HG03135 (cell line): ENCODE data around the gene SLC38A9.
A peak's percentile ranks its signal among the peaks of the same experiment; 100 is the strongest.
"Not testable (repeated sequence)": the region's sequence is repeated elsewhere in the genome, so short reads cannot be mapped to it uniquely, and the experiment has no call there.

ENCODE experiments used
- ATAC-seq: cut with Tn5 transposase; IDR thresholded peaks from one replicate; pipeline ENCODE4 v1.9.1; 2021; ENCODE audit warnings: mild to moderate bottlenecking, moderate library complexity; ENCODE audit not compliant: unreplicated experiment

Gene SLC38A9

DNA sequence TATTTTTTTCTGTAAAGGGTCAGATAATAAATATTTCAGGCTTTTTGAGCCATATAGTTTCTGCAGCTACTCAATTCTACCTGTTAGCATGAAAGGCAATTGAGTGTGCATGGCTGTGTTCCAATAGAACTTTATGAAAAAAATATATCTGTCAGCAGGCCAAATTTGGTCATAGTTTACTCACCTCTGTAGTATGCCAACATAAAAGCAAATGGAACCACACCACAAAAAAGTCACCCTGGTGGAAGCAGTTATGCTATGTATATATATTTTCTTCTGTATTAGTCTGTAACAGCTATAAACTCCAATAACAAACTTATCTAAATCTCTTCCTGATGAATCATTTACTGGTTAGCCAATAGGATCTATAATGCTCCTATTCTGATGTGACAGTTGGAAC, 3.4 kb downstream of the SLC38A9 start:
- no peak for ATAC-seq

DNA sequence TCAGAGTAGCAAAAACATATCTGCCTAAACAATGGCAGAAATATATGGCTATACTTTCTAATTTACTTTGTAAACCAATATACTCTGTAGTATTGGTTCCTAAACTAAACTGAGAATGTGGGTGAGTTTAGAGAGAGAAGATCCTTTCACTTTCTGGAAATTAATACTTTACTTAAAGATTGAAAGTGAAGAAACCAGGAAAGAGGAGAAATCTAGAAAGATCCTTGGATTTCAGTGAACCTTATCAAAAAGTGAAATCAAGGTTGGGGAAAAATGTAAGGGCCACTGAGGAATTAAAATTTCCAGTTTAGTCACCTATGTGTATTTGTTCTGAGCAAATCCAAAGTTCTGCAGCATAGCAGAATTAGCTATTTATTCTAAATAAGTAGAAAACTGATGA, 5.9 kb downstream of the SLC38A9 start:
- ATAC-seq, result no peak

DNA sequence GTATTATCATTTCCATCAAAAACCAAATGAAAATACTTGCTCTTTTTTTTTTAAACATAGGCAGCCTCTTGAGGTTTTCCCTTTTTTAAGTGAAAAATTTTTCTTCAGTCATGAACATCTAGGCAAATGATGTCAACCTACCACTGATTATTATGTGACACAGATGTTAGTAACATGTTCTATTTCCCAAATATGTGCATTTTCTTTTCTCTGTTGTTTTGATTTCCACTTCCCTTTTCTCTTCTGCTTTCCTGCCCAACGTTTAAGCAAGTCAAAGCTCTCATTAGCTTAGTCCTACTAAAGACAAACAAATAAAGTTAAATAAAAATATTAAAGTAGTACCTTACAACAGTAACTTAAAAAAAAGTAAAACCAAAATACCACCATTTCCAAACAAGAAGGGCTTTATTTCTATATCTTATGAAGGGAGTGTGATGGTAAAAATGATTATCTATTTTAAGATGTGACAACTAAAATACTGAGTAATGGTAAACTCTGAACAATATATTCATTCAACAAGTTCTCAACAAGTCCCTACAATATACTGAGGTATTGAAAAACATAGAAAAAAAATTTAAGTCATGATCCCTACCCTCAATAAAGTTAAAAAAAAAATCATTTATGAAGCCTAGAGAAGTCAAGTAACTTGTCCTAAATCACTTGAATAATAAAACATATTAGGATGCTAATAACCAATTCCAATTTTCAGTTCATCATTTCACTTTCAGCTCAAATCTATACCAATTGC, 9.4 kb downstream of the SLC38A9 start:
- no peak for ATAC-seq

DNA sequence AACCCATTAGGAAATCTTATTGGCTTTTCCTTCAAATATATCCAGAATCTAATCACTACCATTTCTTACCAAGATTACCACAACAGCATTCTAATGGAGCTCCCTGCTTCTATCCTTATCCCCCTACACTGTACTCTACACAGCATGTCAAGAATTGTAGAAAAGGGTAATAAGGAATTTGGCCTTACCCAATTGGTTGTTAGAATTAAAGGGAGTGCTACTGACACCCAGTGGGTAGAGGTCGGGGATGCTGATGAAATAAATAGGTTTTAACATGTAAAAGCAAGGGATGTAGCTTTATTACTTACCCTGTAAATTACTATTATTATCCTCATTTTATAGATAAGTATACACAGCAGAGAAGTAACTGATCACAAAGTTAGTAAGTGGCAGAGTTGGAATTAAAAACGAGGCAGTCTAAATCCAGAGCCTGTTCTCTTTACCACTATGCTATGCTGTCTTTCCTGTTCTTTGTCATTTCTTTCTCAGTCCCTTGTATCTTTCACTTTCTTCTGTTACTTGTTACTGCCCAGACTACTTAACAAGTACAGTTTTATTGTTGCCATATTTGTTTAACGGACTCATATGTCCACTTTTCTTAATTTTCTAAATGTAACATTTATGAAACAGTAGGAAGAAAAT, 10.5 kb downstream of the SLC38A9 start:
- no peak for ATAC-seq

DNA sequence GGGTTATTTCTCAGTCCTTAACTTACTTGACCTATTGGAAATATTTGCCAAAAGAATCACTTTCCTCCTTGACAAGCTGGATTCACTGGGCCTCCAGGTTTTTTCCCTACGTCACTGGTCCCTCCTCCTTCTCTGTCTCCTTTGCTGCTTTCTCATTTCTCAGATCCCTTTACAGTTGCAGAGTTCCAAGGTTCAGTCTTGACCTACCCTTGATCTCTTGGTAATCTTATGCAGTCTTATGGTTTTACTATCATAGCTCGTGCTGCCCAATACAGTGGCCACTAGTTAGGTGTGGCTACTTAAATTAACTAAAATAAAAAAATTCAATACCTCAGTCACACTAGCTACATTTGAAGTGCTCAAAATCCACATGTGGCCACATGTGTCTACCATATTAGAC, 11.4 kb downstream of the SLC38A9 start:
- ATAC-seq, result no peak

DNA sequence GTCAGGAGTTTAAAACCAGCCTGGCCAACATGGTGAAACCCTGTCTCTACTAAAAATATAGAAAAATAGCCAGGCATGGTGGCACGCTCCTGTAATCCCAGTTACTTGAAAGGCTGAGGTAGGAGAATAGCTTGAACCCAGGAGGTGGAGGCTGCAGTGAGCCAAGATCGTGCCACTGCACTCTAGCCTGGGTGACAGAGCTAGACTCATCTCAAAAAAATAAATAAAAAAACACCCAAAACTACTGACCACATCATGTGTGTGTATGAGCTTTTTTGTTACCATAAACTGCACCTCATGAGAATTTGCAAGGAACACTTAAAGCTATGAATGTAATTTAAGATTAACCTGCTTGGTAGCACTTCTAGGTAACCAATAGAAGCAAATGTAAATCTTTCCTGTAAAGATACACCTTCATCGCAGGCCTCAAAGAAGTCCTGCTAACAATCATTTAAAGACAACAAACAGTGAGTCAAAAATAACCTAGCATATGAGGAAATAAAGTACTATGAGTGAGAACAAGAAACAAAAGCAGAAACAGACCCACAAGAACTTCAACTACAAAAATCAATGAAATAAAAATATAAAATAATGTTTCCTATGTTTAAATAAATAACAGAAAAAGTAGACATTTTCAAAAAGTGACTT, 13.0 kb downstream of the SLC38A9 start:
- no peak for ATAC-seq

DNA sequence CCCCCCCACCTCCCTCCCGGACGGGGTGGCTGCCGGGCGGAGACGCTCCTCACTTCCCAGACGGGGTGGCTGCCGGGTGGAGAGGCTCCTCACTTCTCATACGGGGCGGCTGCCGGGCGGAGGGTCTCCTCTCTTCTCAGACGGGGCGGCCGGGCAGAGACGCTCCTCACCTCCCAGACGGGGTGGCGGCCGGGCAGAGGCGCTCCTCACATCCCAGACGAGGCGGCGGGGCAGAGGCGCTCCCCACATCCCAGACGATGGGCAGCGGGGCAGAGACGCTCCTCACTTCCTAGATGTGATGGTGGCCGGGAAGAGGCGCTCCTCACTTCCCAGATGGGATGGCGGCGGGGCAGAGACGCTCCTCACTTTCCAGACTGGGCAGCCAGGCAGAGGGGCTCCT, 15.4 kb downstream of the SLC38A9 start:
- ATAC-seq, result not testable (repeated sequence)

DNA sequence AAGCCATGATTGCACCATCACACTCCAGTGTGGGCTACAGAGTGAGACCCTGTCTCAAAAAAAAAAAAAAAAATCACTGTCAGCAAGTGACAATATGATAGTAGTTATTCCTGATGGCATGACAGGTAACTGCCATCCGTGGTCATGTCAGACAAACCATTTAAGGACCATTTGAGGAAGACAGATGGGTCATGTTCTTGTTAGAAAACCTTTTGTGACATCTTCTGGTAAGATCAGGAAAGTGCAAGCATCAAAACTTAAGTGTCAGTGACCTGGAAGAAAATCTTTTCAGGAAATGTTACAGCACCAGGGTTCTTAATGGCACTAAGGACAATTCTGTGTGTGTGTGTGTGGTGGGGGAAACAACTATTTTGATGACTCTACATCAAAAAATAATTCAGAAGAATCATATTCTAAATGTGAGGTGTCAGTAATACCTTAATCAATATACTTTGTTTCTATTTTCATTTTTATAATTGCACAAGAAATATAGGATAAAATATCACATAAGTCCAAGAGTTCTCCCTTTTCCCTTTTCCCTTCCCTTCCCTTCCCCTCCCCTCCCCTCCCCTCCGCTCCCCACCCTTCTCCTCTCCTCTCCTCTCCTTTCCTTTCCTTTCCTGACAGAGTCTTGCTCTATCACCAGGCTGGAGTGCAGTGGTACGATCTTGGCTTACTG, 17.8 kb downstream of the SLC38A9 start:
- no peak for ATAC-seq

DNA sequence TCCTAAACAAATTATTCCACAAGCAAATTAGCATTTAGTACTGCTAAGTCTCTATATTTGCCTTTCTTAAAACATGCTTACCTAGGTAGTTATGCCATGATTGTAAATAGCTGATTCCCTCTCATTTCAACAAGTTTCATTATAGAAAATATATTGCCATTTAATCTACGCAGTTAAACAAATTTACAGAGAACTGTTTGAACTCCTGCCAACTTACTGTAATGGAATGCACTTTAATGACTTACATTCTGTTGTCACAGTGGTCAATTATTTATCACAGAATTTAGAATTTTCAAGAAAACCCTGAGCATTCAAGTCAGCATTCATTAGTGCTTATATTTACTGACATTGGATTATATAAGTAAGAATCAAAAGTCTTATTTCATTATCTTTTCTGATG, 19.6 kb downstream of the SLC38A9 start:
- no peak for ATAC-seq

DNA sequence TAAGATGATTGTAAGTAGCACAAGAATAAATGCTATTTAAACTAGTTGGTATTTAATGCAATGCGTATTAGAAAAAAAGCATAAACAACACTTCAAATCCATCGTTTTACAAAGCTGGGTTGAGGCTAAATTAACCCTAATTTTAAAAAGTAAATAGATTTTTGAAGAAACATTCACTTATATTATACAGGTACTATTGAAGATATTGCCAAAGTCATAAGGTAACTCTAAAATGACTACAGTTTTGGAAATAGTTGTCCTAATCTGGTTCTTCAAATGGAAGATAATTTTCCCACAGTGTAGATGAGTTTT, 20.1 kb downstream of the SLC38A9 start:
- no peak for ATAC-seq

DNA sequence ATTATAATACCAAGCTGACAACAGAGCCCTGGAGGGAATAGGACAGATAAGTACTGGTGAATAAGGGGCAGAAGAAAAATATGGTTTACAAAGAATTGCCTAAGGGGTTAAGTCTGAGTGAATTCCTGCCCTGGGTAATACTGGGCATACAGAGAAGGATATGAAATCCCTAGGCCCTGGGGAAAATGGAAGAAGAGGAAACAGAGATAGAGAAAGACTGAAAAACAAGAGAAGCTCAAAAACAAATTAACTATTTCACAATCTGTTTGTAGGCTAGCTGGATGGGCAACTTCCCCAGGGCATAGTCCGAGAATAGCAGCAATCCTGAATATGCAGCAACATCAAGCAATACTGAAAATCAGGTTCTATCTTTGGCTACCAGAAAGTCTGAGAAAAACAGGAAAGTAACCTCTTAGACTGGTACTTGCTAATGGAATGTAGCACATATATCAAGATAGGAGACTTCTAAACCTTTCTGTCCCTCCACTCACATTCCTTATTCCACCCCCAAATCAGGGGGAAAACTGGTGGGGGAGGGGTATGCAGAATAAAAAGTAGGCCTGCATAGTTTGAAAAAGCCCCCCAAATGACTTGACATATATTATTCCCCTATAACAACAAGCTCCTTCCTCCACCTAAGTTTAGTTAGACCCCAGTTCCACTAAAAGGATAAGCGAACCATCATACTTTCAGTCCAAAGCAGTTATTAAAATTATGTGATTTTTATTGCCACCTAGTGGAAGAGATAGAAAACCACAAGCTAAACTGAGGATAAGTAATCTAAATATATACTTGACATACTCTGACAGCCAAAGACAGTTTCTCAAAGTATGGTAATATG, 20.6 kb downstream of the SLC38A9 start:
- ATAC-seq, result no peak

DNA sequence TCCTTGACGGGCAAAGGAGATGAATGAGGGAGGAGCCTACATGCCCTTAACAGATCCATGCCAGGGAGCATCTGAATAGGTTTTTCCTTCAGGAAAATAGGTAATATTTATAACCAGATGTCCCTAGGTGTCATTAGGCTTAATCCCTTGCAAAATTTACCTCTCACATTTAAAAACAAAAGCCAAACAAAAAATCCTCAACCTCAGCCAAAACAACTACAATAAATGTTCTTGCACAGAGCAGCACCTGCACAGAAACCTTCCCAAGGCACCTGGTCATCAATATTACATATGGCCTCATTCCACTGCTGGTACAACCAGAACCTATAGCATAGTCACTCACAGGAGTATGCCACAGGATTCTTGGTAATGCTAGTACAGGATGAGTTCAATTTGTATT, 30.1 kb downstream of the SLC38A9 start:
- ATAC-seq, result no peak

DNA sequence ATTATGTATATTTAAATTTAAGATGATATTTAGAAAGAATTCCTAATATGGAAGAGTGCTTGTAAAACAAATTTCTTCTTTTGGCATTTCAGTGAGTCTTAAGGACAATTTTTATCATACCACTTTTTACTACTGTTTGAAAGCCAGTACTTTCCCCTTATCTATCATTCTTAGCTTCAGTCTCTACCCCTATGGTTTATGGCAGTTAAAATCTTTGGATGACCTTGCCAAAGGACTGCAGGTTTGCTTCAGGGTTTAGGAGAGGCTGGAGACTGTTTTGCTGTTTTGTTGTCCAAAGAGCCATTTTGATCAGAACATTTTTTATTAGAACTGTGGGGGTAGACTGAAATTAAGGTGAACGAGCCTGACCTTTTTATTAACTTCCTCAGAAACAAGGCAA, 30.8 kb downstream of the SLC38A9 start:
- no peak for ATAC-seq

DNA sequence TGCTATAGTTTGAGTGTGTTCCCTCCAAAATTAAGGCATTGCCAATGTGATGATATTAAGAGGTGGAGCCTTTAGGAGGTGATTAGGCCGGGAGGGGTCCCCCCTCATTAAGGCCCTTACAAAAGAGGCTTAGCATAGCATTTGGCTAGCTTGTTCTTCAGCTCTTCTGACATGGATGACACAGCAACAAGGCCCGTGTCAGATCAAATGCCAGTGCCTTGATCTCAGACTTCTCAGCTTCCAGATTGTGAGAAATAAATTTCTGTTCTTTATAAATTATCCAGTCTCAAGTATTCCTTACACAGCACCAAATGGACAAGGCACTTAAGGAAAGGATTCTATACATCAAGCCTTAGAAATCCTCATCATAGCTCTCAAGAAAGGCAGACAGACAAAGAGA, 31.8 kb downstream of the SLC38A9 start:
- no peak for ATAC-seq

DNA sequence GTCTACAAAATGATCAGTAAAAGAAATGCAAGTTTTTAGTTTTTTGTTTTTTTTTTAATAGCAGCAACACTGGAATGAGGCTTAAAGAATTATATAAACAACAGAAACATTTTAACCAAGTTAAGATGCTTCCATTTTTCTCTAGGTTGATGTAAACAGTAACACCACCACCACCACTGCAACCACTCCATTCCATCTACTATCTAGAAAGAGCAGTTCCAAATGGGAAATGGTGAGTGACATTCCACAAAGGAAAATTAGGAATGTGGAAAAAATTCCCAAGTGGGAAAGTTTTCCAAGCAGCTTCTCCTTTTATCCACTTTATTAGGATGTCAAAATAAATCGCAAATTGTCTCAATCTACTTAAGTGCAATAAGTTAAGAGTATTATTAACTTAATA, 32.6 kb downstream of the SLC38A9 start:
- ATAC-seq, result no peak

DNA sequence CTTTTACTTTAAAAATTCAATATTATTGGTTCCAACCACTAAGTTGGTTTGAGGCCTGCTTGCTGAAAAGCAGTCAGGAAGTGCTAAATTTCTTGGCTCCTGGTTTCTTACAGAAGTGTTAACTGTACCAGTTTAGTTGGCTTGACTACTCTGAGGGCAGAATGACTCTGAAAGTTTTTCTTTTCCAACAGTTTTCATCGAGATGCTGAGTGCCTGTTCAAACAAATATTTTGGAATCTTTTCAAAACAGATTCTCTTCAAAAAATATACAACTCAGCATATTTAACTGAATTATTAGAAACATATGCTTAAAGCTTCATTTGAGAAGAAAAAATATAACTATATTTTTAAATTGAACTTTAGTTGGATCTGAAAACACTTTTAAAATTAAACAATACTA, 37.0 kb downstream of the SLC38A9 start:
- ATAC-seq, result no peak

DNA sequence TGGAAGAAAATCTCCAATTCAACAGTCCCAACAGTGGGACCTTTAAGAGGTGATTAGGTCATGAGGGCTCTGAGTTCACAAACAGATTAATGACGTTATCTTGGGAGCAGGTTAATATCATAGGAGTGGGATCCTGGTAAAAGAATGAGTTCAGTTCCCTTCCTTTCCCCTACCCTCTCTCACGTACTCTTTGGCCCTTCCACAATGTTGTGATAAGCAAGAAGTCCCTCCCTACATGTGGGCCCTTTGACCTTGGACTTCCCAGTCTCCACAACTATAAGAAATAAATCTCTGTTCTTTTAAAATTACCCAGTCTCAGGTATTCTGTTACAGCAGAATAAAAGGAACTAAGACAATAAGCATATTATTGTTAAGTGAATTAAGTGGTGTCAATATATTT, 37.8 kb downstream of the SLC38A9 start:
- ATAC-seq, result no peak

DNA sequence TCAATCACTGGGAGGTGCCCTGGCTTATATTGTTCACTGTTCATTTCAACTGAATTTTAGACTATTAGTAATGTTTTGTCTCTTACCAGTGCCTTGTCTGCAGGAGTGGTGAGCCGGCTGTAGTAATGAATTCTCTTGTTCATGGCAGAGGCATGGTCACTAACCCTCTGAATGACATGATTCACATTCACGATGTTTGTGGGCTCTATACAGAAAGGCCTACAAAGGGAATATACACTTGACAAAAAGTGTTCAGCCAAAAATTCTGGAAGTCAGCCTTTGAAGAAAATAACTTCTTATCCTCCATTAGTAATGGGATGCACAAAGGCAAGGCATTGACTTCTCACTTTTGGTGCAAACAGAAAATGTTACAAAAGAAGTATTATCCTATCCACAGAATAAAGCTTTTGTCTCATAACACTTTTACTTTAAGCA, 39.6 kb downstream of the SLC38A9 start:
- ATAC-seq, result no peak

DNA sequence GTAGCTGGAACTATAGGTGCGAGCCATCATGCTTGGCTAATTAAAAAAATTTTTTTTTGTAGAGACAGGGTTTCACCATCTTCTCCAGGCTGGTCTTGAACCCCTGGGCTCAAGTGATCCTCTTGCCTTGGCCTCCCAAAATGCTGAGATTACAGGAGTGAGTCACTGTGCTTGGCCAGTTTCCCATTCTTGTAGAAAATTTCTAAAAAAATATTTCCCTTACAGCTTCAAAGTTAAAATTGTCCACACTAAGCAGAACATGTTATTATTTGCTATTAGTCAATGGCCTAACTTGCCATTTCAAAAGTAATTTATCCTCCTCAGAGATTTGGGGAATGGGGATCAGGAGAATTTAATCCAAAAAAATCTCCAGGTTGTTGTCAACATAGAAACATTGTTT, 40.1 kb downstream of the SLC38A9 start:
- no peak for ATAC-seq

DNA sequence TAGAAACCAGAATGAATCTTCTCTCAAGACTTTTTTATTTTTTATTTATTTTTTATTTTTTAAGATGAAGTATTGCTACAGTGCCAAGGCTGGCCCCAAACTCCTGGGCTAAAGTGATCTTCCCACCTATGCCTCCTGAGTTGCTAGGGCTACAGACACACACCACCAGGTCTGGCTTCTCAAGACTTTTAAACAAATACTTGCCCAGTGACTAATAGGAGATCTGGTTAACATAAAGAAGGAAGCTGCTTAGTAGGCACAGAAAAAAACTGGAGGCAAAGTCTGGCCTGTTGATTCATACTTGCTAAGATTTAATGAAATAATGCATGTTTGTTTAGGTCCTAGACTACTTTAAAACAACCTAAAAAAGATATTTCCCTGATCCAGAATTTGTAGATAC, 43.8 kb downstream of the SLC38A9 start:
- peak; percentile 60 for ATAC-seq

DNA sequence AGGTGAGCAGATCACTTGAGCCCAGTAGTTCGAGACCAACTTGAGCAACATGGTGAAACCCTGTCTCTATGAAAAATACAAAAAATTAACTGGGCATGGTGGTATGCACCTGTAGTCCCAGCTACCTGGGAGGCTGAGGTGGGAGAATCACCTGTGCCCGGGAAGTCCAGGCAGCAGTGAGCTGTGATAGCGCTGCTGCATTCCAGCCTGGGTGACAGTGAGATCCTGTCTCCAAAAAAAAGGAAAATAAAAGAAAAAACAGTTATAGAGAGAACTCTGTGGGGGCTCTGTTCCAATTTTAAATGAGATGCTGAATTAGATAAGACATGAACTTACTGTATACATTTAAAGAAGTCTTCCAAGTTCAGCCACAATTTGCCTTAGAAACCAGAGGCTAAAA, 44.2 kb downstream of the SLC38A9 start:
- ATAC-seq, result no peak
